Dedifferentiated amniotic fluid mesenchymal stem cell (primary cell): ENCODE results near the gene APOL5.

Experiments used
- DNase-seq: peaks from one replicate; pipeline ENCODE4 v3.0.0-alpha.2; 2016; ENCODE audit errors: extremely low spot score

Gene APOL5

DNA sequence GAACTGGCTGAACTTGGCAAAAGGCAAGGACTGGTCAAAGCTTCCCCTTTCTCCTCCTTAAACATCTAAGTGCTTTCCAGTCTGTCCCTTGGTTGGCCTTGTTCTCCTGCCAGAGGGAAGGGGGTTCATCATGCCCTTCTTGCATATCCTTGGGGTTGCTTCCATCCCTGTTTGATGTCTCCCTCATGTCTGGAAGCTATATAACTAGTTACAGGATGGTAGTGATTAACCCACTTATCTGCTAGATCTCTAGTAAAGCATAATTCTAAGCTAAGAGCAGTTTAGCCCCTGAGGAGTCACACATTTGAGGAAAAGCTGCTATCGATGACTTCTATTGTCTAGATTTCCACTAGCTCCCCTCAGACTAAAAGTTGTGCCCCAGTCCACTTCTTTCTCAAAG, 22.9 kb downstream of the APOL5 start:
- DNase-seq, result no peak

DNA sequence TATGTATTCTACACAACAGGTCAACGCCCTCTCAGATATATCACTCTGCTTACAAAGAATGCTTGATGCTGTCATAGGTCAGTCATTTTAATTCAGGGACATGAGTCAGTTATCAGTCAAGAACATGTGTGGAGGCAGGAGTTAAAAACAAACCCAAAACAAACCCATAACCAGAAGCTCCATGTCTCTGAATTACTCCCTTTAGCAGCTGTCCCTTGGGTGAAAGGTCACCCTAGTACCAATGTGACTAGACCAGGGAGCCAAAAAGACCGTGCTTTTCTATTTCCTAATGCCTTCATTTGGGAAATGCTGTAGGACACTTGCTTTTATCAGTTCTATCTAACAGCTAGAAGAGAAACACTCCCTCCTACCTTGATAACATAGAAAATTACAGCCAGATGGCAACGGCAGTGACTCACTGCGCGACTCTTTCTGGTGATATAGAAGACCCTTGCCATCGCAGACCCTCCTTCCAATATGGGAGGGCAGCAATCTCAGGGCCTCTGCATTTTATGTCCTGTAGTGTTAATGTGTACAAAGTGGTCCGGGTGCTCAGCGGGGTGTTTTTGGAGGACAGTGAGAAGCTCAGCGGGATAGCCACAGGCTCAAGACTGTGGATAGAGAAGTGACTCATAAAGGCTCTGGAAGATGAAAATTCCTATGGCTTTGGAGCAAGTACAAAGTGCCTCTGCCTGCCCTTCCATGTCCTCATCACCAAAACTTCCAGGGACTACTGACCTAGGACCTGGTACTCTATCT, 24.8 kb downstream of the APOL5 start:
- DNase-seq, result peak; percentile 64

DNA sequence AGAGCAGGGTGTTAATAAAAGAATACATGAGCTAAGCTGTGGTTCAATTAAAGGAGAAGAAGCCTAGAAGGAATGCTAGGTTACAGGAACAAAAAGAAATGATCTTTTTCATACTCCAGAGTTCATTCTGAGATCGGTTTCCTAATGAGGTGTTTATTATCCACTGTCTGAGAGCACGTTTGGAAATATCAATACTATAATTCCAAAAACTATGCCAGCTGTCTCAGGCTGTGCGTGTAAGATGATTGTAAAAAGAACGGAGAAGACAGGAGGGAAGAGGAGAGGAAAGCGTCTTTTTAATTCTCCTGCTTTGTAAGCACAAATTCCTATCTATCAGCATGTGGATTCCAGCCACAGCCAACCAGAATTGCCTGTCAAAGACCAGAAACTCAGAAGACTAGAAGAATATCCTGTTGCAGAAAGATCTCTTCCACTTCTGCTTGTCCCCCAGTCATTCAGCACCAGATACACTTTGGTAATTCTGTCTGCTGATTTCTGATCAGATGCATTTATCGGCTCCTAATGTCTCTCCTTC, 25.7 kb downstream of the APOL5 start:
- DNase-seq, result no peak

DNA sequence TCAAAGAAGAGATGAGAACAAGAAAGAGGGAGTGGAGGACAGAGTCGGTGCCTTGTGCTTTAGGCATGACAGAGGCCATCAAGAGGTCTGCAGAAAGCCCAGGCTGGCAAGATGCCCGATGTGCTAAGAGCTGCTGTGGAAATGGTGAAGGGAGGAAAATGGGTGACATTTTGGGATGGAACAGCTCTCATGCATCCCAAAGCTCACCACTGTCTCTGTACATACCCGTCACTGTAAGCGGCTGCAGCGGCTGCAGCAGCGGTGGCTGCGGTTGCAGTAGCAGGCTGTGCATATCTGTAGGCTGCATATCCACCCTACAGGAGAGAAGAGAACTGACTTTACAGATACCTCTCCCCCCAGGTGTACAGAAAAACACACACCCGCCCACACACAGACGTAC, 28.6 kb downstream of the APOL5 start:
- DNase-seq, result no peak

DNA sequence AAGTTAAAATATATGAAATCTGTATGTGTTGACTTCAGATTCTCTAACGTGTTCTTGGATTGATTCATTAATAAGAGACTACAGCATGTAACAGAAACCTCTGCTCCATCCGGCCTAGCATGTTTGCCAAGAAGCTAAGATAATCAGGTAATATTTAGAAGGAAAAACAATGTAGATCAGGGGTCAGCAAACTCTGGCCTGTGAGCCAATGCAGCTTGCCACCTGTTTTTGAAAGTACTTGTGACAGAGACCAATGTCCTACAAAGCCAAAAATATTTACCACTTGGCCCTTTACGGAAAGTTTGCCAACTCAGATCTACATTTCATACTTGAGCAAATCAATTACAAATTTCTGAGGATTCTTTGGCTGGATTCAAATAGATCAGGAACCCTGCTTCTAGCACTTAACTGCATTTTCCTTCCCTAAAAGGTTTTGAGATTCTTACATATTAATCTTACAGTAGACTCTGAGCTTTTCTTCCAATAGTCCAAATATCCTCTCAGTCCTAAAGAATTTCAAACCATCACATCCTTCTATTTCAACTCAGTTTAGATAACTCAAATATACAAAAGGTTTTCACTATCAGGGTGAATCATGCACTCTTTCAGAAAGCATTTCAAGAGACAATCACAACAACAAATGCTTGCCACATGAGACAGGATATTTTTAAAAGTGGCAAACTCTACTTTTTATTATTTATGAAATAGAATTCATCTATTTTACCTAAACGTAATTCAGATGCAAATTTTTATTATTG, 29.5 kb downstream of the APOL5 start:
- DNase-seq, result no peak

DNA sequence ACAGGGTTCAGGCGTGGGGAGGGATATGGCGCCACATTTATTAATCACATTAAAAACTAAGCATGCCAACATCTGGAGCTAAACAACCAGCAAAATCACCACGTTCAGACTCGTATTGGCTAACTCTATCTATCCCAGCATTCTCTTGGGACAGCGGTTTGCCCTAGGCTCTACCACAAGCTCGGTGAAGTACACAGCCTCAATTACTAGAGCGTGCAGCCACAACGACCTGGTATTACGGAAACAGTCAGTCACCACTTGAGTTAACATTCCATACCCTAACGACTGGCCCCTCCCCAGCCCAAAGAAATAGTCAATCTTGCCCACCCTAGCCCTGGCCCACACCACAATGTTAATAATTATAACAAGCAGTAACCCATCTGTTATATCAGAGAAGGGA, 32.1 kb downstream of the APOL5 start:
- no peak for DNase-seq

DNA sequence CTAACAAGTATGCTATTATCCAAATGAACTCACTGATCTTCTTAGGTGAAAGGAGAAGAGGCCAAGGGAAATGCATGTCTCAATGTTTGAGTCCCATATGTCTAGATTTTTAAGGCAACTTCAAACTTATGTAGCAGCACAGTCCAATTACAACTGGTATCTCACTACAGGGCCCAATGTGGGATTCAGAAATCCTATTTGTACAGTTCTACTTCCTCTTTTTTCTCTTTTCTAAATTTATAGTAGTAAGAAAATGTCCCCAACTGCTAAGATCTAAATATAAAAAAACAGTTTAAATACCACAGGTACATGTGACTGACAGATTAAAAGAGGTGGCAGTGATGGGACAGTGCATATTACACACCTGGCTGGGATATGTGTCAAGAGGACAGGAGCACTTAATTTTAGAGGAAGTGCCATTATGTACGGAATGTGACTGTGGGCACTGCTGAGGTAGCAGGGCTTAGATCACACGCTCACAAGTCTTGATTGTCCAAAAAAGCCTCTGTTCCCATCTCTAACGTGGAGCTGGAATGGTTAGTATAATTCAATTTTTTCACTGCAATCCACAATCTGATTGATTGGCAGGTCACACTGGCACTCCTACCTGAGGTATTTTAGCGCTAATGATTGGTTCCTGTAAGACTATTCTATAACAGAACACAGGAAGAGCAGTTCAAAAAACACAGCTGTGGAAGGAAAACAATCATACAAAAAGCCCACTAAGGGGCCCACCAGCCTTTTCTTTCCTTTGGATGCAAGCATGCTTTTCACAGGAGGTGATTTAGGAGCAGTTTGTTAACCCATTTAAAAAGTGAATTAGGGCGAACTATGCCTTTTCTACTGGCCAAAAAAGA, 34.6 kb downstream of the APOL5 start:
- DNase-seq, result no peak

DNA sequence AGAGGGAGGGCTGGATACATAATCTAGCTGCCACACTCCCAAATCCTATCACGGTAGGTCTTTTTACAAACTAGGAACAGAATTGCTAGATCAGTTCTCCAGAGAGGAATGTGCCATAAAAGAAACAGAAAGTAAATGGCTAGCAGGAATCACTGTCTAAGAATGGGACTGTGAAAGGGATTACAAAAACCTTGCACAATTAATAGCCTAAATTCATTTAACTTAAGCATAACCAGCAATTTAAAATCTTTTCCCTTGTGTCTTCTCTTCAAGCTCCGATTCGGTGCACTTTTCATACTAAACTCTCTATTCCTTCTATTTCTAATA, 35.2 kb downstream of the APOL5 start:
- no peak for DNase-seq

DNA sequence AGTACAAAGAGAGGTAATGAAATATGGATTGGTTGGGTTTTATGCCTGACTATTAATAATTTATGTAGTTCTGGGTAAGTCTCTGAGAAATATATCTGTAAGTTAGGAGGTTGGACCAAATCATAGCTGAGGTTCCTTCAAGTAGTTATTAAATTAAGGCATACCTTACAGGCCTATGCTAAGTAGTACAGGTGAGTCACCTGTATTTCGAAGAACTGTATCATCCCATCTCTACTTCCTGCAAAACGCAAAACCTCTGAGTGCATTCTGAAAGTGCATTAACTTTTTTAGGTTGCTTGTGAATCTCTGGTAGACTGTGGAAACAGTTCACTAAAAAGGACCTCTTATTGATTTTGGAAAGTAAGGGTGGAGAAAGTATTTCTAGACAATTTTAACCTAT, 37.1 kb downstream of the APOL5 start:
- no peak for DNase-seq

DNA sequence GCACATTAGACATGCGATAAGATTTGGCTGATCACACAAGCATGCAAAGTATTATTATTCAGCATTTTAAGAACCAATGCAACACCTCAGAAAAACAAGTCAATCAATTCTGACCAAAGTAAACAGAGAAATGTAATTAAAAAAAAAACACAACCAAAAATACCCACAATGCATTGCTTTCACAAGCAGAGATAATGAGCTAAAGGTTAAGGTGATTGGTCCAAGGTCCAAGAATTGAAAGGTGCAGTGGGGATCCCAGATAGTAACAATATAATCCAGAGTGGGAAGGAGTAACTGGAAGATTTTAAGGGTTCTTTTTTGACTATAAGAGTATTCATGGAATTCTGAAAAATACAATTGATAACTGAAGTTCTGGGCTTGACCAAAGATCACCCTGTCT, 39.0 kb downstream of the APOL5 start:
- DNase-seq, result no peak

DNA sequence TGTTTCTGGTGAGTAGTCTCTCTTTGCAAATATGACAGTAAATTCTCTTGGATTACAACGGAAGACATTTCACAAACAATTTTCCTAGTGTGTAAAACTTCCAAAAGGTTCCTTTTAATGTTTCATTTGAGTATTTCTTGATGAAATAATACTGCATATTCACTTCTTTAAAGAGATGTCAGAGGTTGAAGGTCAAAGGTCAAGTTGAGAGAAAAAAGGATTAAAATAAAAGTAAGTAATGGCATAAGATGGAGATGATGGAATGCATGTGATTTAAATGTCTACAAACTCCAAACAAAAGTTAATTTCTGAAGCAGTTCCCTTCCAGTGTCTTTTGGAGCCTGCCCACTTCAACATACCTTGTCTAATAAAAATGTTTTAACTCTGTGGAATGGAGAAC, 40.7 kb downstream of the APOL5 start:
- DNase-seq, result no peak

DNA sequence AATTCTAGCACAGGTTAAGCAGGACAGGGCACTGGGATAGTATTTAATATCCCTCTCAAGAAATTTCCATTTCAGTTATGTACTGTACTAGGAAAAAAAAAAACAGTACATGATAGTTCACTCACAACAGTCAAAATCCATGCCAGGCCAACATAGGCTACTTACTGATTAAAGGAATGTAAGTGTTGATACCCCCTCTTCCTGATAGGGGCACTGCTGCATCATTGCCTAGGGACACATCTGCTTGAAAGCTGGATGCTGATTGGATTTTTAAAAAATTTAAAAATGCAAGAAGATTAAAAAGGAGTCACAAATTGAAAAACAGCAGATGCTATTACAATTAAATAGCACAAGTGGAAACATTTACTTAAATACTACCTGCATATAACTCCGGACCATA, 43.4 kb downstream of the APOL5 start:
- no peak for DNase-seq

DNA sequence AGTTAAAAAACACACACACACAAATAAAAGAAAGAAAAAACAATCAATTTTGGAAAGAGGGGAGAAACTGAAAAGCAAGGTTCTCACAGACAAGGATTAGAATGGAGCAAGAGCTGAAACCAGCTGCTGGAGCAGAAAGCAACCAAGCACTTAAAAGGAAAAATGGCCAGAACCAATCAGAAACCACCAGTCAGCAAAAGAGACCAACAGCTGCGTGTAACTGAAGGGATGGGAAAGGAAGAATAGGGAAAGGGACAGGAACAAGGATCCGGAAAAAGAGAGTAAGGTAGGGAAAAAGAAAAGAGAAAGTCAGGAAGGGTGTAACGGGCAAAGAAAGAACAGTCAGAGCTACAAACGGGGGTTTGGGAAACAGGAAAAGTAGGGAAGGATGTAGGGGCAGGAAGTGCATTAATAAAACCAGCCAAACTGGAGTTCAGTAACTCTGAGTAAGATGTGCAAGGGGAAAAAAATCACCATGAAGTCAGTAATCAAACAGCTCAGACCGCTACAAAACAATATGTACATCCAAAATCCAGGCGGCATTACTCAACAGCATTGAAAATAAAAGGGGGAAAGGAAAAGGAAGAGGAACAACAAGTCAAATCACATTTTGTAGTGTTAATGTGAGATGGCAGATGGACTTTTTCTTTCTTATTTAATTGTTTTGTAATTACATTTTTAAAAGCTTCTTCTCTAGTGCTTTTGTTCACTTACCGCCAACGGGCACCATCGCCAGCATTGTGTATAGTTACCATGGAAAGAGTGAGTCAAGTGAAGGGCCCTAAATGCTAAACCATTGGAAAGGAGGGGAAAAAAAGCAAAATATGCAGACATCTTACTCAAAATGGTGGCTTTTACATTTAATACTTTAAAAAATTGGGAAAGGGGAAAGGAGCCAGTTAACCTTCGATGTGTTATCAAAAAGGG, 49.2 kb downstream of the APOL5 start:
- no peak for DNase-seq

DNA sequence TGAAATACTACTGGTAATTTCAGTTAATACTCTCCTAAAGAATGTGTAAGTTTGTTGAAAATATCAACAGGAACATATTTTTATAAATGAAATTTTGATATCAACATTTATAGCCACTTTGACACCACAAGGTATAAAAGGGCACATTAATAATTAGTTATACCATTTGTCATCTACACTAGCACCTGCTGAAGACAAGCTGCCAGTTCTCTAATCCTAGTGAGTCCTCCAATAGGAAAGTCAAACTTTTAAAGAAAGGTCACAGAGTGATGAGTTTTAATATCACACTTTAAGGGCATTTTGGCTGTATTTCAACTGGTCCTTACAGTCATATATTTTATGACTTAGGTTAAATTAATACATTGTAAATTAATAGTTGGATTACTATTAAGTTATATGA, 52.3 kb downstream of the APOL5 start:
- no peak for DNase-seq

DNA sequence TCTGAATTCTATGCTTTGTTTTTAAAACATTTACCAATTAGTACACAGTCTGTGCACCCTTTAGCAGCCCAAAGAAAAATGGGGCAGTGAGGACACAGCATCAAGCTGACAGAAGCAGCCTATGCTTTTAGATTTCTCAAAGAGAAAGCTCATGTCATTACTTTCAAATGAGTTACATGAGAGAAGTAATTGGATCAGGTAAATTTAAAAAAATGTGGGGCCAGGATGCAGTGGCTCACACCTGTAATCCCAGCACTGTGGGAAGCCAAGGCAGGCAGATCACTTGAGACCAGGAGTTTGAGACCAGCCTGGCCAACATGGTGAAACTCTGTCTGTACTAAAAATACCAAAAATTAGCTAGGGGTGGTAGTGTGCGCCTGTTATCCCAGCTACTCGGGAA, 57.7 kb downstream of the APOL5 start:
- no peak for DNase-seq

DNA sequence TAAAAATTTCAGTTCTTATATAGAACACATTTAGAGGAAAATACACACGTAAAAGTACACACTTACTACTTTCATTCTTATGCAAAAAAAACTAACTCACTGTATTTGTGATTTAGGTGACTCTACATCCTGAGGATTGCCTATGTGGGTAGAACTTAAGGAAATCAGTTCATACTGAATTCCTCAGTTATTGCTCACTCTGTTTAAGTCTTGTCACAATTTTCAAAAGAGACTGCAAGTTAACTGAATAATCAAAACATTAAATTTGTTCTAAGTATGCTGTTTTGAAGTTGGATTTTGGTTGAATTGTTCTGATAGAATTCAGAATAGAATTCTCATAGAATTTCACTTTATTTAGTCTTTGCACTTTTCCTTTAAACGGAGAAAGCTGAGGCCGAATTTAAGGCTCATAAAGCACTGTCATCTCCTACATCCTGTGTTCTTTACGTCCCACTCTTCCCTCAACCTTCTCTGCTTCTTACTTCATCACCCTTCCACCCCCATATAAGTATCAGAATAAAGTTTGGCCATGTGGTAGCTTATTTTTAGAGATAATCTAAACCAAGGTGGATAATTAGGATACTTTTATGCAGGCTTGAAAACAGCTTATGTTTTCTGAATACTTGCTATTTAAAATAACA, 59.8 kb downstream of the APOL5 start:
- DNase-seq, result peak; percentile 58
